ENCODE results near the gene PPP1R12A. TPM values are rescaled to one million over a fixed set of nuclear protein-coding genes. Genes with fewer than 3 reads are reported as not detected.

Gene PPP1R12A
- total RNA-seq, 2 donors from 2014 or later: 57.5 to 79.2 TPM

GRCh38 chr12:79761341-79761740 lies 173.6 kb downstream of the PPP1R12A start:
- H3K4me3 ChIP-seq: no peak overlapping the region
- intact Hi-C loops (cut with DNase I): no loop called here
- H3K36me3 ChIP-seq: no peaks in the 10 kb centered on the region
- no peaks in the 10 kb centered on the region for H3K9me3 ChIP-seq
- H3K27ac ChIP-seq: no peak overlapping the region
- no peak for DNase-seq
- no peaks in the 10 kb centered on the region for H3K4me1 ChIP-seq
- no peaks in the 10 kb centered on the region for H3K27me3 ChIP-seq
- no peak overlapping the region for H3K9ac ChIP-seq (ENCODE audit: low read depth in 2 of 2, low read length in 2 of 2)
- no peak for TF ChIP-seq CTCF (IDR thresholded peaks at IDR 0.05)

DNA sequence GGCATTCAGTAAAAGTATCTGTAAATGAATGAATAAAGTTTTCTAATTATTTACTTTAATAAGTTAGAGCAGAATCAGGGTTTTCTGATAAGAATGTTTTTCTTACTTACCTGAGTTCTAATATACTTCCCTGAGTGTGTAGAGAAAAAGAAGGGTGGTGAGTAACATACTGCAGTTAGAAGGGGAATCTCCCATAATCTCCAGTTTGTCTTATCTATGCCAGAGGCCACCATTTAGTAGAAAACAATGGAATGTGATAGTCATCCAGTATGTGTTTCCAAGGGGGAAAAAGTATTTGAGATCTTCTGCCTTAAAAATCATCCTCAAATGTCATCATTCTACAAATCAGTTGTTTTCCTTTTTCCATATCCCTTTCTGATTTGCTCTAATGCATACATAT lies 187.6 kb downstream of the PPP1R12A start:
- Histone ChIP-seq H3K9me3 (no peaks in the 10 kb centered on the region), H3K9ac (ENCODE audit: low read depth in 2 of 2, low read length in 2 of 2) (no peak overlapping the region), H3K36me3 (no peaks in the 10 kb centered on the region), H3K27me3 (no peaks in the 10 kb centered on the region), H3K4me1 (no peaks in the 10 kb centered on the region), H3K27ac (no peak overlapping the region), H3K4me3 (no peak overlapping the region)
- intact Hi-C loops (cut with DNase I): loop anchor here (10.0 kb wide), 1 partner anchor 518 kb away; no protein-coding TSS in a partner anchor
- no peak for TF ChIP-seq CTCF (IDR thresholded peaks at IDR 0.05)
- no peak for DNase-seq

DNA sequence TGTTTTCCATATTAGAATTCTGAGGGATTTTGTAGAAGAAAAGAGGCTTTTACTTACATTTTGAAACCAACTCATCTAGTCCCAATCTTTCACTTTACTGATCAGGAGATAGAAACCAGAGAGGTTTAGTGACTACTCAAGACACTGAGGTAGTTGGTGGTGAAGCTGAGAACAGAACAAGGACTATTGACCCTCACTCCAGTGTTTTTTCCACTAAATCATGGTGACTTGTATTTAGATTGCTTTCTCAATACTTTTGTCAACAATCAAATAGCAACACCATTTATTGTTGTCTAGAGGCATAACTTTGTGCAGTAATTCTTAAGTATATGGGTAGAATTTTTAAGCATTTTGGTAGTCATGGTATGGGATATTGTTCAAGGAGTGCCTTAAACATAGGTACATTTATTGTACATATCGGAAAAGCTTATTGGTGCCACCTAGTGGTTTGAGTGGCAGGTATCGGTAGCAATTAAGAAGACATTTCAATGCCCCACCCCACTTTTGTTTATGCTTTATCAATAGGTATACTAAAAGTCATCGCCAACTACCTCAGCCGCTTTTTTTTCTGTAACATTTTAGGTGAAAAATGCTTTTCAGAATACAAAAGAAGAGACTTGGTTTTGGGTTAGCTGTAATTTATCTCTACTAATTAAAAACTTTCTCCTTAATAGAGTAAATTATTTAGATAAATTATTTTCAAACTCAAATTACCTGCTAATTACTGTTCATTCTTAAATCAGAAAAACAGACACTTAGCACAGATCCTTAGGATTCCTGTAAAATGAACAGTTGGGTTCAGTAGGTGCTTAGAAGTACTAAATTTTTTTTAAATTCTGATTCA lies 196.8 kb downstream of the PPP1R12A start:
- no peaks in the 10 kb centered on the region for H3K36me3 ChIP-seq
- intact Hi-C loops (cut with DNase I): loop anchor here (5.0 kb wide), 2 partner anchors 311 to 331 kb away; no protein-coding TSS in a partner anchor
- TF ChIP-seq CTCF (IDR thresholded peaks at IDR 0.05): peak; percentile 64
- H3K9ac ChIP-seq (ENCODE audit: low read depth in 2 of 2, low read length in 2 of 2): no peak overlapping the region
- DNase-seq: peak; percentile 60
- no peaks in the 10 kb centered on the region for H3K9me3 ChIP-seq
- H3K27me3 ChIP-seq: no peaks in the 10 kb centered on the region
- H3K4me3 ChIP-seq: no peak overlapping the region
- H3K27ac ChIP-seq: no peak overlapping the region
- no peaks in the 10 kb centered on the region for H3K4me1 ChIP-seq

GRCh38 chr12:79732638-79733037 lies 202.3 kb downstream of the PPP1R12A start:
- TF ChIP-seq CTCF (IDR thresholded peaks at IDR 0.05): no peak
- DNase-seq: no peak
- no peaks in the 10 kb centered on the region for H3K27me3 ChIP-seq
- H3K9ac ChIP-seq (ENCODE audit: low read depth in 2 of 2, low read length in 2 of 2): no peak overlapping the region
- H3K36me3 ChIP-seq: no peaks in the 10 kb centered on the region
- no peaks in the 10 kb centered on the region for H3K4me1 ChIP-seq
- no peak overlapping the region for H3K27ac ChIP-seq
- no peaks in the 10 kb centered on the region for H3K9me3 ChIP-seq
- no peak overlapping the region for H3K4me3 ChIP-seq
- intact Hi-C loops (cut with DNase I): no loop called here

GRCh38 chr12:79725987-79726386 lies 208.9 kb downstream of the PPP1R12A start:
- no peak overlapping the region for H3K27ac ChIP-seq

More at GRCh38 chr12:79725987-79726386, 208.9 kb downstream of the PPP1R12A start:
- Histone ChIP-seq H3K9ac (ENCODE audit: low read depth in 2 of 2, low read length in 2 of 2) (no peak overlapping the region), H3K36me3 (no peaks in the 10 kb centered on the region), H3K27me3 (no peaks in the 10 kb centered on the region), H3K9me3 (no peaks in the 10 kb centered on the region), H3K4me1 (no peaks in the 10 kb centered on the region), H3K4me3 (no peak overlapping the region)
- DNase-seq: no peak
- intact Hi-C loops (cut with DNase I): no loop called here
- TF ChIP-seq CTCF (IDR thresholded peaks at IDR 0.05): no peak

Other genes starting within 250 kb of the PPP1R12A start
- gene PAWR, start 244.1 kb downstream of the PPP1R12A start, total RNA-seq: 100 to 1,000 TPM; 135 to 211 TPM
- gene OTOGL, start 164.4 kb upstream of the PPP1R12A start, total RNA-seq: under 1 TPM; 0.08 to 0.27 TPM